Measurements from ENCODE around the gene SYNCRIP. TPM values are rescaled to one million over a fixed set of nuclear protein-coding genes. Genes with fewer than 3 reads are reported as not detected.

The SYNCRIP gene
- total RNA-seq, 1 experiment from 2014 or later, result 103 TPM

DNA sequence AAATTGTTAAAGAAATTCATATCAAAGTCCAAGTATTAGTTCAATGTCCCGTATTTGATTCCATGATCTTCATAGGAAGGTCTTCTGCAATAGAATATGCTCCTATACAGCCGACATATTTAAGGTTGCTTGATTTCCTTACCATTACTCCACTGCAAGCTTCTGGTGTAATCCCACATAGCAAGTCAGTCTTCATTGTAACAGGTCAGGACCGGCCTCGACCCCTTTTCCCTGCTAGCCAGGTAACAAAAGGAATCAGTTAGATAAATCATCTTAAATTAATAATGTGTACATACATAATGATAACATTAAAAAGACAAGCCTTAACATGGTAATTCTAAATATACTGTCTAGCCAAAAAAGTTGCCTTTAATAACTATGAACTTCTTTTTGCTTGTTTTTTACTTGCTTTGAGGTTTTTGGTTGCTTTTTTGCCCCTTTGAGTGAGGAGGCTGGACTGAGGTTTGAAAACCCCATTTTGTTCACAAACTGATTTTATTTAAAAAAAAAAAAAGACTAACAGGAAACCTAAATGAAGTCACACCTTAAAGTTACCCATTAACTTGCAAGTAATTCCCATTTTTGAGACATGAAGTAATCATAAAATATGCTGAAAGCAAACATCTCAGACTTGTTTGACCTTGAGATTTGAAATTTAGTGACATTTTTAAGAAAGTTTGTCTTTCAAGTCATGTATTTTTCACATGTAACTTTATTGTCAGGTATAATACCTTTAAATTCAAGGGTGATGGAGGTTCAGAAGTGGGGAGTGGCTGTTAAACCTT lies 29.8 kb downstream of the SYNCRIP start:
- DNase-seq, result no peak
- ChIA-PET CTCF (no interaction called here), POLR2A (ENCODE audit: unreplicated experiment) (no interaction called here)
- TF ChIP-seq, protein P1, sequence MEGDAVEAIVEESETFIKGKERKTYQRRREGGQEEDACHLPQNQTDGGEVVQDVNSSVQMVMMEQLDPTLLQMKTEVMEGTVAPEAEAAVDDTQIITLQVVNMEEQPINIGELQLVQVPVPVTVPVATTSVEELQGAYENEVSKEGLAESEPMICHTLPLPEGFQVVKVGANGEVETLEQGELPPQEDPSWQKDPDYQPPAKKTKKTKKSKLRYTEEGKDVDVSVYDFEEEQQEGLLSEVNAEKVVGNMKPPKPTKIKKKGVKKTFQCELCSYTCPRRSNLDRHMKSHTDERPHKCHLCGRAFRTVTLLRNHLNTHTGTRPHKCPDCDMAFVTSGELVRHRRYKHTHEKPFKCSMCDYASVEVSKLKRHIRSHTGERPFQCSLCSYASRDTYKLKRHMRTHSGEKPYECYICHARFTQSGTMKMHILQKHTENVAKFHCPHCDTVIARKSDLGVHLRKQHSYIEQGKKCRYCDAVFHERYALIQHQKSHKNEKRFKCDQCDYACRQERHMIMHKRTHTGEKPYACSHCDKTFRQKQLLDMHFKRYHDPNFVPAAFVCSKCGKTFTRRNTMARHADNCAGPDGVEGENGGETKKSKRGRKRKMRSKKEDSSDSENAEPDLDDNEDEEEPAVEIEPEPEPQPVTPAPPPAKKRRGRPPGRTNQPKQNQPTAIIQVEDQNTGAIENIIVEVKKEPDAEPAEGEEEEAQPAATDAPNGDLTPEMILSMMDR (conservative IDR thresholded peaks at IDR 0.05), result no peak
- no peak for TF ChIP-seq EZH2 (IDR thresholded peaks at IDR 0.05; ENCODE audit: low read depth)
- H3F3A ChIP-seq (ENCODE audit: insufficient read depth, low read depth), result peaks cover 22% of the 10 kb centered on the region; the same call in 1 of the 2 replicates
- no peaks in the 10 kb centered on the region for H3K9me3 ChIP-seq (ENCODE audit: insufficient read depth, low read depth)
- peaks cover 47% of the 10 kb centered on the region for H3K36me3 ChIP-seq (ENCODE audit: low read depth)
- no peak overlapping the region for H3K4me2 ChIP-seq
- H3K79me2 ChIP-seq (ENCODE audit: low read depth), result 0 out of 2 replicates have a peak, but pooled peaks cover 7% of the 10 kb centered on the region
- H3K27ac ChIP-seq, result no peak overlapping the region
- H3K9me2 ChIP-seq (ENCODE audit: insufficient read depth), result no peaks in the 10 kb centered on the region
- no peak overlapping the region for H3K4me3 ChIP-seq
- no peaks in the 10 kb centered on the region for H3K4me1 ChIP-seq (replicated peaks; ENCODE audit: insufficient read depth)
- BruUV-seq (replicated peaks), result no TSS peak
- intact Hi-C loops (cut with micrococcal nuclease; ENCODE audit: unreplicated experiment), result no loop called here
- H2AFZ ChIP-seq, result no peak overlapping the region
- H4K20me1 ChIP-seq (ENCODE audit: insufficient read depth), result peaks cover 24% of the 10 kb centered on the region
- no peaks in the 10 kb centered on the region for H3K27me3 ChIP-seq (ENCODE audit: insufficient read depth, low read depth)

DNA sequence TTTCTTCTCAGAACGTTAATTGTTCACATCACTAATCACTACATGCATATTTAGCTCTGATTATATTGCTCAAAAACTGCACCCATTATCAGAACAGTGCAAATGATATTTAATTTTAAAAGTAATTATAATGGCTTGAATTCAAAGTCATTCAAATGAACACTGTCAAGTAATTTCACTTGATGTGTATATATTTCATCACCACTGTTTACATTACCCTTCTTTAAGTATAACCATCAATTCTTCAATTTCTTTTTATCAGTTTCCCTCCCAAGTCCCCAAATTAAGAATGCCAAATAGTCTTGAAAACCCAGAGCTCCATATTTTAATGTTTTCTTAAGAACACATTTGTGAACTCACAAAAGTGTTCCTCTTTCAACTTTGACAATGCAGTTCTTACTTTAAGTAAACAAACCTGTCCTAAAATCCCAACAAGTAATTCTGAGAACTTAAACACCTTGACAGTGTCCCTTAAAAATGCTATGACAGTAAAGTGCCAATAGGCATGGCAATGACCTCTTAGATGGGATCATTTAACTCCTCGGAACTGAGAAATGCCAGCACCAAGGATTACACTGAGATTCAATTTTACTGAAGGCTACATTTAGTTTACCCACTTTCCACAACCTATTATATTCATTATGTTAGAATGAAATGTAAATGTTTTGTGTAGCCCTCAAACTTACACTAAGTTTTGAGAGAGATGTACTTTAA lies 32.3 kb downstream of the SYNCRIP start:
- Histone ChIP-seq H3K27me3 (ENCODE audit: insufficient read depth, low read depth) (no peaks in the 10 kb centered on the region), H3K36me3 (ENCODE audit: low read depth) (peaks cover 31% of the 10 kb centered on the region), H3K4me1 (replicated peaks; ENCODE audit: insufficient read depth) (no peaks in the 10 kb centered on the region), H3K4me3 (no peak overlapping the region), H3F3A (ENCODE audit: insufficient read depth, low read depth) (peaks cover 31% of the 10 kb centered on the region; the same call in 1 of the 2 replicates), H2AFZ (no peak overlapping the region), H3K4me2 (no peak overlapping the region), H3K79me2 (ENCODE audit: low read depth) (0 out of 2 replicates have a peak, but pooled peaks cover under 1% of the 10 kb centered on the region), H3K9me2 (ENCODE audit: insufficient read depth) (no peaks in the 10 kb centered on the region), H4K20me1 (ENCODE audit: insufficient read depth) (peaks cover 5% of the 10 kb centered on the region), H3K9me3 (ENCODE audit: insufficient read depth, low read depth) (no peaks in the 10 kb centered on the region), H3K27ac (no peak overlapping the region)
- intact Hi-C loops (cut with micrococcal nuclease; ENCODE audit: unreplicated experiment), result no loop called here
- no TSS peak for BruUV-seq (replicated peaks)
- no peak for DNase-seq
- TF ChIP-seq, protein P1 (conservative IDR thresholded peaks at IDR 0.05), result no peak
- no peak for TF ChIP-seq EZH2 (IDR thresholded peaks at IDR 0.05; ENCODE audit: low read depth)
- ChIA-PET CTCF (no interaction called here), POLR2A (ENCODE audit: unreplicated experiment) (interaction anchor here (0.6 to 0.7 kb wide), 2 partner anchors 14 to 88 kb away, joined by 5 to 9 read pairs; no protein-coding TSS in a partner anchor)

GRCh38 chr6:85602100-85602499 lies 40.6 kb downstream of the SYNCRIP start:
- Histone ChIP-seq H3K79me2 (ENCODE audit: low read depth) (no peaks in the 10 kb centered on the region), H3K36me3 (ENCODE audit: low read depth) (no peaks in the 10 kb centered on the region), H3K27ac (no peak overlapping the region), H2AFZ (no peak overlapping the region), H3K4me2 (no peak overlapping the region), H3K9me3 (ENCODE audit: insufficient read depth, low read depth) (no peaks in the 10 kb centered on the region), H4K20me1 (ENCODE audit: insufficient read depth) (no peaks in the 10 kb centered on the region), H3K4me1 (replicated peaks; ENCODE audit: insufficient read depth) (no peaks in the 10 kb centered on the region), H3K27me3 (ENCODE audit: insufficient read depth, low read depth) (no peaks in the 10 kb centered on the region), H3F3A (ENCODE audit: insufficient read depth, low read depth) (peaks cover 34% of the 10 kb centered on the region; the same call in 1 of the 2 replicates), H3K9me2 (ENCODE audit: insufficient read depth) (no peaks in the 10 kb centered on the region), H3K4me3 (no peak overlapping the region)
- no peak for TF ChIP-seq EZH2 (IDR thresholded peaks at IDR 0.05; ENCODE audit: low read depth)
- TF ChIP-seq, protein P1 (conservative IDR thresholded peaks at IDR 0.05), result no peak
- ChIA-PET POLR2A (ENCODE audit: unreplicated experiment) (interaction anchor here (0.6 kb wide), 1 partner anchor 255 kb away, joined by 3 read pairs; no protein-coding TSS in a partner anchor), CTCF (no interaction called here)
- no TSS peak for BruUV-seq (replicated peaks)
- DNase-seq, result no peak
- intact Hi-C loops (cut with micrococcal nuclease; ENCODE audit: unreplicated experiment), result no loop called here
